ENCODE data around the gene MTX3. TPM values are rescaled to one million over a fixed set of nuclear protein-coding genes. Genes with fewer than 3 reads are reported as not detected.

The MTX3 gene
- total RNA-seq, 1 donor from 2014 or later, result 14.9 TPM

DNA sequence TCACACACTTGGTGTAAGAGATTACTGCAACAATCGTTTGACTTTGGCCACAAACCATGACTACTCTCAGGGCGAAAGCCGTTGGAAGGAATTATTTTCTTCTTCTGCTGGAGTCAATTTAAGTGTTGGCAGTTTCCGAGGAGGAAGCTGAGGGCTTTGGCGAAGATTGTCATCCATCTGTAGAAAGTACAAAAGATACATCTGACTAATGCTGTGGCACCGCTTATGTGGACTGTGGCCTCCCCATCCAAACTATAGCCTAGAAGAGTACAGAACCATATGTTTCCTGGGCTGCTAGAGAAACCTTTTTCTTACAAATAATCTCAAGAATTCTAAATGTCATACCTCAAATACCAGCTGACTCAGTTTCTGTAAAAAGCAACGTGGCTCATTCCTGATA, 7.4 kb downstream of the MTX3 start:
- H3K27me3 ChIP-seq, result no peaks in the 10 kb centered on the region
- no peak overlapping the region for H3K27ac ChIP-seq
- no peaks in the 10 kb centered on the region for H3K4me1 ChIP-seq
- no peak for TF ChIP-seq CTCF (IDR thresholded peaks at IDR 0.05)
- ATAC-seq (no peak), DNase-seq (no peak)
- peaks cover 84% of the 10 kb centered on the region for H3K36me3 ChIP-seq
- H3K4me3 ChIP-seq, result no peak overlapping the region
- H3K9me3 ChIP-seq, result no peaks in the 10 kb centered on the region
- intact Hi-C loops (cut with DNase I), result no loop called here

- H3K9me3 ChIP-seq, result no peaks in the 10 kb centered on the region
- no peaks in the 10 kb centered on the region for H3K27me3 ChIP-seq
- ATAC-seq, result no peak
- H3K36me3 ChIP-seq, result peaks cover 84% of the 10 kb centered on the region
- TF ChIP-seq CTCF (IDR thresholded peaks at IDR 0.05), result no peak
- H3K4me3 ChIP-seq, result no peak overlapping the region
- intact Hi-C loops (cut with DNase I), result no loop called here
- no peak for DNase-seq
- H3K27ac ChIP-seq, result no peak overlapping the region
- H3K4me1 ChIP-seq, result no peaks in the 10 kb centered on the region
Measured at GRCh38 chr5:79982136-79982535, 8.9 kb downstream of the MTX3 start.

- DNase-seq (no peak), ATAC-seq (no peak)
- Histone ChIP-seq H3K4me1 (no peaks in the 10 kb centered on the region), H3K27ac (no peak overlapping the region), H3K36me3 (peaks cover 37% of the 10 kb centered on the region), H3K9me3 (no peaks in the 10 kb centered on the region), H3K27me3 (no peaks in the 10 kb centered on the region), H3K4me3 (no peak overlapping the region)
- TF ChIP-seq CTCF (IDR thresholded peaks at IDR 0.05), result no peak
- intact Hi-C loops (cut with DNase I), result no loop called here
Measured at GRCh38 chr5:79976759-79977515, 14.1 kb downstream of the MTX3 start.

- Histone ChIP-seq H3K36me3 (peaks cover 31% of the 10 kb centered on the region), H3K9me3 (no peaks in the 10 kb centered on the region), H3K27ac (no peak overlapping the region), H3K4me3 (no peak overlapping the region), H3K4me1 (no peaks in the 10 kb centered on the region), H3K27me3 (no peaks in the 10 kb centered on the region)
- intact Hi-C loops (cut with DNase I), result no loop called here
- DNase-seq (no peak), ATAC-seq (no peak)
- TF ChIP-seq CTCF (IDR thresholded peaks at IDR 0.05), result no peak
Measured at GRCh38 chr5:79975422-79975821, 15.6 kb downstream of the MTX3 start.

GRCh38 chr5:79974886-79975285, 16.2 kb downstream of the MTX3 start:
- ATAC-seq, result no peak
- DNase-seq, result no peak
- no peaks in the 10 kb centered on the region for H3K27me3 ChIP-seq
- H3K27ac ChIP-seq, result no peak overlapping the region
- intact Hi-C loops (cut with DNase I), result no loop called here
- peaks cover 26% of the 10 kb centered on the region for H3K36me3 ChIP-seq
- no peak overlapping the region for H3K4me3 ChIP-seq
- H3K9me3 ChIP-seq, result no peaks in the 10 kb centered on the region
- no peak for TF ChIP-seq CTCF (IDR thresholded peaks at IDR 0.05)
- H3K4me1 ChIP-seq, result no peaks in the 10 kb centered on the region

- Histone ChIP-seq H3K27me3 (no peaks in the 10 kb centered on the region), H3K27ac (no peak overlapping the region), H3K36me3 (peaks cover 17% of the 10 kb centered on the region), H3K9me3 (no peaks in the 10 kb centered on the region), H3K4me1 (no peaks in the 10 kb centered on the region), H3K4me3 (no peak overlapping the region)
- no peak for DNase-seq
- no peak for ATAC-seq
- TF ChIP-seq CTCF (IDR thresholded peaks at IDR 0.05), result no peak
- intact Hi-C loops (cut with DNase I), result no loop called here
Measured at GRCh38 chr5:79973996-79974395, 17.1 kb downstream of the MTX3 start.
